Kasumi-1 (cell line): ENCODE measurements around the gene SHD.
"Not testable (repeated sequence)": the region's sequence is repeated elsewhere in the genome, so short reads cannot be mapped to it uniquely, and the experiment has no call there.

ENCODE experiments used
- DNase-seq, 2 experiments: peaks; one replicate each; lab custom pipeline; 2025; lab: John Stamatoyannopoulos, UW

The SHD gene

DNA sequence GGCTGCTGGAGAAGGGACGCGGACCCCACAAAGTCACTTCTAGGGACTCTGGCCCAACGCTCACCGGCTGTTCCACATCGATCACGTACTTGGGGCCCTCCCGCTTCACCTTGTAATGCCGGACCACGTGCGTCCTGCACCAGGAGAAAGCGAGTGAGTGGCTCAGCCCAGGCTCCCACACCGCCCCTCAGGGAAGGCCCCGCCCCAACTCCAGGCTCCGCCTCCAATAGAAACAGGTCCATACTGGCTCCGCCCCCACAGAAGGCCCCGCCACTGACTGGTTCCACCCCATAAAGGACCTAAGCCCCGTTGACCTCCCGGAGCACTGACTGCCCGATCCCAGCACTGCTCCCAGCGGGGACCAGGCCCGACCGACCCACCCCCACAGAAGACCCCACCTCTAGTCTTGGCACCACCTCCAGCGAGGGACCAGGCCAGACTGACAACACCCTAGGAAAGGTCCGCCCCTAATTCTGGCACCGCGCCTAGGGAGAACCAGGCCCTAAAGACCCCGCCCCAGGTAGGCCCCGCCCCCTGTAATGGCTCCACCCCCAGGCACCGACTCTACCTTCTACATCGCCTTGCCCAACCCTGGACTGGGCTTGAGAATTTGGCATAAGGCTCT, 48.3 kb downstream of the SHD start:
- peak; percentile 74 to 78 for DNase-seq

DNA sequence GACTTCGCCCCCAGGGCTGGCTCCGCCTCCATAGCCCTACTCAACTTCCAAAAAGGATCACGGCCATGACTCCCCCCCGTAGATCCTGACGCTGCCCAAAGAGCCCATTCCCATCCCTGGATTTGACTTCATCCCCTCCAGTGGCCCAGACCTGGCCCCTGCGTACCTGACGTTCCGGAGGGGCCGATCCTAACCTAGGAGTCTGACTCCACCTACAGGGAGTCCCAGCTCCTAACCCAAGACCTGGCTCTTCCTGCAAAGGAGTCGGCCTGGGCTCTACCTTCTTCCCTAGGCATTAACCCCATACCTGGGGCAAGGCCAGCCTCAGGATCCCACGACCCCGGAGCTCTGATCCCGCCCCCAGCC, 48.8 kb downstream of the SHD start:
- no peak for DNase-seq

DNA sequence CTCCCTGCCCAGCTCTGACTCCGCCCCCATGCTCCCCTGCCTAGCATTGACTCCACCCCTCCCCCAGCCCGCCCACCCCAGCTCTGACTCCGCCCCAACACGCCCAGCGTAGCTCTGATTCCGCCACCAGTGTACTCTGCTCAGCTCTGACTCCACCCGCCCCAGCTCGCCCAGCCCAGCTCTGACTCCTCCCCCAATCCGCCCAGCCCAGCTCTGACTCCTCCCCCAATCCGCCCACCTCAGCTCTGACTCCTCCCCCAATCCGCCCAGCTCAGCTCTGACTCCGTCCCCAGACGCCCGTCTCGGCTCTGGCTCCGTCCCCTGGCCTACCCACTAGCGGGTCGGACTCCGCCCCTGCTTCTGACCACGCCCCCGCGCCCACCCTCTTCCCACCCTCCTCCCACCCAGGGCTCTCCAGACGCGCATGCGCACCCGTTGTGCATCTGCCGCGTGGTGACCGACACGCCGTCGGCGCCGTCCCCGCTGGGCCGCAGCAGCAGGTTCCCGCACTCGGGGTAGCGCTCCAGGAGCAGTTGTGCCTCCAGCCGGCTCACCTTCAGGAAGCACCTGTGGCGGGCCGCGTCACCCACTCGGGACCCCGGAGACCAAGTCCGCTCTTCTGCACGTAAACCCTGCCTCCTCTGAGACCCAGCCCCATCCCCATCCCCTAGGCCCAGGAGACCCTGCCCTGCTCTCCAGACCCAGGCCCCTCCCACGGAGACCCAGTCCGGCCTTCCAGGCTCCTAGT, 49.4 kb downstream of the SHD start:
- DNase-seq, result peak; percentile 91 to 95

GRCh38 chr19:4328991-4329681, 50.1 kb downstream of the SHD start:
- DNase-seq, result not testable (repeated sequence)

- no peak for DNase-seq
Measured at GRCh38 chr19:4329858-4330257, 50.8 kb downstream of the SHD start.

DNA sequence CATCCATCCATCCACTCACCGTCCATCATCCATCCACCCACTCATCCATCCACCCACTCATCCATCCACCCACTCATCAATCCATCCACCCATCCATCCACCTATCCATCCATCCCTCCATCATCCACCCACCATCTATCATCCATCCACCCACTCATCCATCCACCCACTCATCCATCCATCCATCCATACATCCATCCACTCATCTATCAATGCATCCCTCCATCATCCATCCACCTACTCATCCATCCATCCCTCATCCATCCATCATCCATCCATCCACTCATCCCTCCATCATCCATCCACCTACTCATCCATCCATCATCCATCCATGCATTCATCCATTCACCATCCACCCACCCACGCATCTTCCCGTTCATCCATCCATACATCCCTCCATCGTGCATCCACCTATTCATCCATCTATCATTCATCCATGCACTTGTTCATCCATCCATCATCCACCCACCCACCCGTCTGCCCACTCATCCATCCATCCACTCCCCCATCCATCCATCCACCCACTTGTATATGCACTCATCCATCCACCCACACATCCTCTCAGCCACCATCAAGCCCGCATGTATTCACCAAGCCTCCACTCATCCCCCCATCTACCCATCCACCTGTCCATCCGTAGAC, 56.0 kb downstream of the SHD start:
- DNase-seq, result no peak

GRCh38 chr19:4337906-4338440, 58.9 kb downstream of the SHD start:
- DNase-seq, result peak in 1 of 2 experiments; percentile 10

GRCh38 chr19:4338441-4339355, 59.6 kb downstream of the SHD start, which contains the start of gene STAP2:
Gene STAP2 (minus strand): TSS chr19:4338827. CDS start chr19:4338753, 74 bp downstream.
- no peak for DNase-seq
